H4 (cell line): ENCODE measurements around the gene RFX6. TPM values are rescaled to one million over a fixed set of nuclear protein-coding genes. Genes with fewer than 3 reads are reported as not detected.

Experiments used
- DNase-seq: peaks from one replicate; pipeline ENCODE4 v3.0.0-alpha.2; 2015; ENCODE audit warnings: low spot score
- total RNA-seq: library from RNA; depleted of rRNA; stranded (reverse); fragments of >200 nt; shearing (Covaris generic); gene quantifications from 2 replicates; pipeline ENCODE4 v1.2.3, GENCODE V29; 2014; rRNA removed

RFX6 gene
- total RNA-seq, 1 experiment from 2014 or later: not detected

DNA sequence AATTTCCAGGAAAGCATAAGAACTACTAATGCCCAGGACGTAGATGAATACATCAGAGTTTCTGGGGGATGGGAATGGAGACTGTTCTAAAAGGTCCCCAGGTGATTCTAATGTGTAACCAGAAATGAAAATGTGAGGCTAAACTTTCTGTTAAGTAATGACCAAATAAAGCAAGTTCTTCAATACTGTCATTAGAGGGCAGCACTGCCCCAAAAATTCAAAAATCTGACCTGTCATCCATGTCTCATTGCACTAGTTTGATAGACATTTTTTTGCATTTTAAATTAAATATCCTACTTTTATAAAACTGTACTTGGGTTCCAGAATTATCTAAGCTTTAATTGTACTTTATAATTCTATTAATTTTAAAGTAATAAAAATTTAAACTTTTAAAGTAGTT, 94.9 kb downstream of the RFX6 start:
- peak; percentile 26 for DNase-seq

- DNase-seq: no peak
Observed at GRCh38 chr6:116973976-116974375, 96.9 kb downstream of the RFX6 start.

DNA sequence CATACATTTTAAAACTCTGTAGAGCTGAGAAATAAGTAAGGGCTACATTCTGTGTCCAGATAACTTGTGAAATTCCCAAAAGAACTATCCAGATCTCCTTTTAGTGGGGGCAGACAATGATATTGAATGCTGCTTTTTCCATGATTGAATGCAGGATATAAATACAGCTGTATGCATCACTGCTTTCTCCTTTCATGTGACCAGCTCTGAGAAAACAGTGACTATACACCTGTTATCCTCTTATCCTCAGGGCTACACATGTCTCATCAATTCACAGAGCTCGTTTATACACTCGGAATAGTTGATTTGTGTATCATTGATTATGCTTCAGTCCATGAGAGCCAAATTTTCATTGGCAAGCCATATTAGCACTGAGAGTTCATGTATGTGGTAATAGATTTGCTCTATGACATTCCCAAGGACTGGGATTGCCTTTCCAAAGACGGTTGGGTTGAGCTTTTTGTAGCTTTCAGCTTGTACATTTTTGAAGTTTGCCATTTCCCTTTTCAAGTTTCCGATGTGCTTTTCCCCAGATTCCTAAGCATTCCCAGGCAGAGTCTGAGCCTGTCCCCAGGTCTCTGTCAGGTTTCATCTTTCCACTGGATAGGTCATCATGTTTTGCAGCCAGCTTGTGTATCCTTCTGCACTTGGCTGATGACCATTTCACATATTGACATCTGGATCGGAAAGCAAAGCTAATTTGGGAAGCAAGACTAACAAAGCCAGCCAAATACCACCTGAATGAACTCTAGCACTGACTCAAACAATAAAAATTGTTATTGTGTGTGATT, 97.7 kb downstream of the RFX6 start:
- DNase-seq: no peak

- DNase-seq: no peak
Observed at GRCh38 chr6:116975600-116975999, 98.6 kb downstream of the RFX6 start.

GRCh38 chr6:116979560-116979959, 102.5 kb downstream of the RFX6 start:
- no peak for DNase-seq

Other genes with a start within 250 kb of the RFX6 start
- 9.9 and 10.7 TPM in 2 replicates for gene ZUP1, start 208.5 kb upstream of the RFX6 start, total RNA-seq
- gene KPNA5, start 196.0 kb upstream of the RFX6 start, total RNA-seq: 2.6 and 3.4 TPM in 2 replicates
- not detected in 2 replicates for gene FAM162B, start 111.5 kb upstream of the RFX6 start, total RNA-seq
- not detected in 2 replicates for gene GPRC6A, start 48.2 kb upstream of the RFX6 start, total RNA-seq